Left kidney (tissue), 2 donors: ENCODE results near the gene PARP16. TPM values are rescaled to one million over a fixed set of nuclear protein-coding genes. Genes with fewer than 3 reads are reported as not detected.
"Not testable (repeated sequence)": the region's sequence is repeated elsewhere in the genome, so short reads cannot be mapped to it uniquely, and the experiment has no call there.

Experiments used
- DNase-seq: peaks from one replicate; pipeline ENCODE4 v3.0.0-alpha.2; 2013
- polyA plus RNA-seq: library from polyadenylated mRNA; unstranded; fragments of 120-200 nt; gene quantifications from one replicate; pipeline ENCODE4 v1.2.1, GENCODE V29; 2013; ENCODE audit not compliant: insufficient read length

Gene PARP16
- polyA plus RNA-seq, 1 donor, result 17.9 TPM

- DNase-seq, result not testable (repeated sequence)
These were observed 50.2 kb downstream of the PARP16 start for GRCh38 chr15:65236443-65236842.

- DNase-seq, result no peak
These were observed 53.0 kb downstream of the PARP16 start for GRCh38 chr15:65233696-65234095.

GRCh38 chr15:65232520-65232919 is 54.2 kb downstream of the PARP16 start:
- DNase-seq, result no peak

- DNase-seq, result no peak
These were observed 55.4 kb downstream of the PARP16 start for GRCh38 chr15:65231306-65231705.

GRCh38 chr15:65226901-65227300 is 59.8 kb downstream of the PARP16 start:
- not testable (repeated sequence) for DNase-seq

- no peak for DNase-seq
These were observed 60.5 kb downstream of the PARP16 start for GRCh38 chr15:65226221-65226620.

GRCh38 chr15:65223996-65224395 is 62.7 kb downstream of the PARP16 start:
- no peak for DNase-seq

- DNase-seq, result no peak
These were observed 63.8 kb downstream of the PARP16 start for GRCh38 chr15:65222891-65223290.

- DNase-seq, result no peak
These were observed 65.0 kb downstream of the PARP16 start for GRCh38 chr15:65221697-65222096.

GRCh38 chr15:65219137-65219536 is 67.5 kb downstream of the PARP16 start:
- no peak for DNase-seq

- no peak for DNase-seq
These were observed 68.9 kb downstream of the PARP16 start for GRCh38 chr15:65217526-65218482.

GRCh38 chr15:65215496-65215895 is 71.2 kb downstream of the PARP16 start:
- DNase-seq, result no peak

- DNase-seq, result no peak
These were observed 72.7 kb downstream of the PARP16 start for GRCh38 chr15:65214010-65214409.

GRCh38 chr15:65213241-65213640 is 73.4 kb downstream of the PARP16 start:
- no peak for DNase-seq

- DNase-seq, result no peak
These were observed 74.6 kb downstream of the PARP16 start for GRCh38 chr15:65212097-65212496.

GRCh38 chr15:65211482-65211982 is 75.2 kb downstream of the PARP16 start:
- peak; percentile 76 for DNase-seq

GRCh38 chr15:65210770-65211481 is 75.8 kb downstream of the PARP16 start, which contains the start of gene CILP:
CILP (minus strand) TSS chr15:65211473; CDS start chr15:65209755, 1,718 bp downstream.
- DNase-seq, result no peak

- no peak for DNase-seq
These were observed 76.7 kb downstream of the PARP16 start for GRCh38 chr15:65209701-65210643.

GRCh38 chr15:65208647-65209046 is 78.0 kb downstream of the PARP16 start:
- no peak for DNase-seq
